Measurements from ENCODE around the gene SEC22A. TPM values are rescaled to one million over a fixed set of nuclear protein-coding genes. Genes with fewer than 3 reads are reported as not detected.

The SEC22A gene
- total RNA-seq, 1 donor from 2014 or later = 47.1 TPM

- DNase-seq = no peak
Measured at GRCh38 chr3:123290107-123290930, 88.6 kb downstream of the SEC22A start.

- DNase-seq = no peak
Measured at GRCh38 chr3:123290962-123291361, 89.2 kb downstream of the SEC22A start.

- no peak for DNase-seq
Measured at GRCh38 chr3:123291404-123291803, 89.7 kb downstream of the SEC22A start.

GRCh38 chr3:123292321-123293310 lies 90.9 kb downstream of the SEC22A start:
- DNase-seq = no peak

- DNase-seq = no peak
Measured at GRCh38 chr3:123294296-123294938, 92.7 kb downstream of the SEC22A start.

GRCh38 chr3:123295171-123295900 lies 93.6 kb downstream of the SEC22A start:
- no peak for DNase-seq

GRCh38 chr3:123295901-123296250 lies 94.1 kb downstream of the SEC22A start:
- DNase-seq = no peak

GRCh38 chr3:123296261-123296660 lies 94.5 kb downstream of the SEC22A start:
- DNase-seq = no peak

GRCh38 chr3:123296836-123297626 lies 95.3 kb downstream of the SEC22A start:
- DNase-seq = no peak

- peak; percentile 10 for DNase-seq
Measured at GRCh38 chr3:123297627-123297899, 95.8 kb downstream of the SEC22A start.

- DNase-seq = no peak
Measured at GRCh38 chr3:123298903-123299302, 97.2 kb downstream of the SEC22A start.

- DNase-seq = no peak
Measured at GRCh38 chr3:123299581-123299980, 97.8 kb downstream of the SEC22A start.

GRCh38 chr3:123300056-123300455 lies 98.3 kb downstream of the SEC22A start:
- no peak for DNase-seq

- DNase-seq = no peak
Measured at GRCh38 chr3:123300583-123300982, 98.8 kb downstream of the SEC22A start.

GRCh38 chr3:123301331-123302184 lies 99.8 kb downstream of the SEC22A start:
- DNase-seq = no peak

- DNase-seq = no peak
Measured at GRCh38 chr3:123302961-123303360, 101.2 kb downstream of the SEC22A start.

- DNase-seq = no peak
Measured at GRCh38 chr3:123303976-123304560, 102.3 kb downstream of the SEC22A start.

GRCh38 chr3:123305192-123305591 lies 103.4 kb downstream of the SEC22A start:
- no peak for DNase-seq

GRCh38 chr3:123307064-123307463 lies 105.3 kb downstream of the SEC22A start:
- DNase-seq = no peak

- no peak for DNase-seq
Measured at GRCh38 chr3:123310186-123310585, 108.4 kb downstream of the SEC22A start.

Data from dermis blood vessel endothelial cell (primary cell).